T follicular helper cell (primary cell): ENCODE data around the gene CDKN2C.
"Not testable (repeated sequence)": the region's sequence is repeated elsewhere in the genome, so short reads cannot be mapped to it uniquely, and the experiment has no call there.

Source experiments
- DNase-seq: peaks from one replicate; pipeline ENCODE4 v3.0.0-alpha.2; 2020; ENCODE audit warnings: low read depth

The CDKN2C gene

DNA sequence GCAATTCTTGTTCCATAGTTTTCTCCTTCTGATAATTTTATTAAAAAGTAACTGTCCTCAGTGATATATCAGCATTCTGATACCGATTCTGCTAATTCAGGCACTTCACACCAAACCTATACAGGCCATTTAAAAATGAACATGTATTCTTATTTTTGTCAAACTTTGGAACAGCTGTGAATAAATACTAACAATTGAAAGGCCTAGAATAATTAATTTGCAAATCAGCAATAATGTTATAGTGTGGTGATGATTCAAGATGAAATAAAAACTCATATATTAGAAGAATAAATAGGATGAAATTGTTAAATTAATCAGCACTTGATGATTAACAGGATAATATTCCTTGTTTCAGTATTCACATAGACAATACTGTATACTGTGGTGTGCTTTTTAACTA lies 9.9 kb downstream of the CDKN2C start:
- no peak for DNase-seq

DNA sequence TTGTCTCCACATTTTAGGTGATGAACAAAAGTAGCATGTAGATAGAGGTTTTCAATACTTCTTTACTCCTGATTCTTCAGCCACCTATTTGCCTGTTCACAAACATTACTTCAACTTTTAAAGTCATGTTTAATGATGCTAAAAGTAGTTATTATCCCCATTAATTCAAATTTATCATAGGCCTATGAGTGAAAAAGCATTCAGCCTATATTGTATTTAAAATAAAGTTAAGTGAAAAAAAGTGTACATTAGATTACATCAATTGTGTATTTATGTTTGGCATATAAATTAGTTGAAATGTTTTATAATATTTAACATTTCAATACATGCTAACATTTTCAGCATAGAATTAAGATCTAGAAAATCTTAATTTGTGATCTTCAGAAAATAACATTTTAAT lies 10.5 kb downstream of the CDKN2C start:
- DNase-seq = no peak

DNA sequence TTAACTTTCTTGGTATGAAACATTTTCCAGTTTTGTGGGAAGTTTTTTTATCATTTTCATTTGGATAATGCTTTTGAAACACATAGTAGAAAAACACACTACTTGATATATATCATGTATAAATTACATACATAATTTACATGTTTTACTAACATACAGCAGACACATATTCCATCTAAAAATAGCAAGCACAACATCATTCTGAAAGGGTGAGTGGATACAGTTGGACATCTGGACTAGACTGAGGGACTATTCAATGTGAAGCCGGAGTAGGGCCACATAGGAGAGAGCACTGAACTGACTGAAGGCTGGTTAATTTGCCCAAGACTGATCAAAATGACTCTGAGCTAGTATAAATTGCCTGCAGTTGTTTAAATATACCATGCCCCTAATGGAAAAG lies 11.7 kb downstream of the CDKN2C start:
- DNase-seq = no peak

DNA sequence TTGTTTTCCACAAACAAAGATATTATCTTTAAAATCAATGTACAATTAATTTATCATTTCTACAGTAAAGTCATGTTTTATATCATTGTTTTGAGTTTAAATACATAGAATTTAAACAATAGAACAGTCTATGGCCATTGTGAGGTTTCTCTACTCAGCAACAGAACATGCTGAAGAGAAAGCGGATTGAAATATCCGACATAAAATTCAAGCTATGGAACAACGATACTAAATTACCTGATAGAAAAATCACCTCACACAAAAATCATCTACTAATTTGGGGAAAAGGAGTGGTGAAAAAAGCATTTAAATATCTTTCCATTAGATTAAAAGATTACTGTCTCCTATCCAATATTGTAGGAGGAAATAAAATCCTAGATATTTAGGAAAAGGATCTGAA lies 12.6 kb downstream of the CDKN2C start:
- DNase-seq = no peak

DNA sequence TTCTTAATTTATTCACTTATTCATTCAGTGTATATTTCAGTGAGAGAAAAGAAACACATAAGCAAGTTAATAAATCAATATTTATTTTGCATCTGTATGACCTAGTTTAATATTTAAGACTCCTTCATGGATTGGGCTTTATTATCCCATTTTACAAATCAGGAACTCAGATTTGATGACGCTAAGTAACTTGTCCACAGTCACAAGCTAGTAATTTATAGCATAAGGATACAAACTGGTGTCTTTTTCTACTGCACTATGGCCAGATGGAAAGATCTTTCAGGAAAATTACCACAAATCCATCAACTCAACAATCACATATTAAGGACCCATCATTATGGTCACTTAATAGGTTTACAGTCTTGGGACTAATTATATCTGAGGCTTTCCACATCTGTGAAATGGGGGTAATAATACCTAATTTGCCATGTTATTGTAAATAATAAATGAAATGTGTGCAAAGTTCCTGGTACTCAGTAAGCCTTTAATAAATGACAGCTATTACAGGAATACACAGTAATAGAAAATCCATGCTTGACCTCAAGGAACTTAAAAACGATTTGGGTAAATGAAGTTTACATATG lies 13.3 kb downstream of the CDKN2C start:
- DNase-seq = no peak

DNA sequence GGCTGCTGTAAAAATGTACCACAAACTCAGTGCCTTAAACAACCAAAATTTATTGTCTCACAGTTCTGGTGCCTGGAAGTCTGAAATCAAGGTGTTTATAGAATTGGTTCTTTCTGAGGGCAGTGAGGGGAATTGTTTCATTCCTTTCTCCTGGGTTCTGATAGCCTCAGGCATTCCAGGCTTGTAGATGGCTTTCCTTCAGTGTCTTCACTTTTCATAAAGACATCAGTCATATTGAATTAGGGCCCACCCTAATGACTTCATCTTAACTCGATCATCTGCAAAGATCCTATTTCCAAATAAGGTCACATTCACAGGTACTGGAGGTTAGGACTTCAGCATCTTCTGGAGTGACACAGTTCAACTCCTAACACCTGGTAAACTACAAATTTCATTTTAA lies 15.0 kb downstream of the CDKN2C start:
- no peak for DNase-seq

DNA sequence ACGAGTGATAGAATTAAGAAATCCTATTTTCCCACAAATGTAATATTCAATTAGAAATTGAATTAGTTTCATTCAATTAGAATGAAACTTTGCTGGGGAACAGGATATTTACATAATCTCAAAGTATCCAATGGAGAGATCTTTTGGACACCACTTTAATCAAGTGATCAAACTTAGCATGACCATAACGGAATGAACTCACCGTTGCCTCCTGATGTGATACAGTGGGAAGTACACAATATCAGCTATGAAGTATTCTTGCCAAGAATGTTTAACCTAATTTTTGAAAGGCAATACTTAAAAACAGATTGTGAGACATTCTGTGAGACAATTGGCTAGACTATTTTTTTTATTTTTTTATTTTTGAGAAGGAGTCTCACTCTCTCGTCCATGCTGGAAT lies 16.6 kb downstream of the CDKN2C start:
- no peak for DNase-seq

DNA sequence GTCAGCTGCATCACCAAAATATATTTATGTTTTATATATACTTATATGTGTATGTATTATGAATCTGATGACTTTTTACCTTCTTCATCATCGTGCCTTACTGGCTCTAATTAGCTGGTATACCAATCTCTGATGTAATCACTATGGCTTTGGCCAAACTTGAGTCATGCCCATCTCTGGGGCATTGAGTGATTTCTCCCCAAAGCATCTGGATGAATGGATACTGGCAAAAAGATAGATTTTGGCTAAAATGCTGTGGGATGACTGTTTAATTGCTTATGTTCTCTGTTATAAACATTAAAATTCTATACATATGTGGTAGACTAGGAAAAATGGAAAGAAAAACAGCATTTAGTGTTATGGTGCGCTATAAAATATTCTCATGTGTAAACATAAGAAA lies 19.6 kb downstream of the CDKN2C start:
- DNase-seq = no peak

DNA sequence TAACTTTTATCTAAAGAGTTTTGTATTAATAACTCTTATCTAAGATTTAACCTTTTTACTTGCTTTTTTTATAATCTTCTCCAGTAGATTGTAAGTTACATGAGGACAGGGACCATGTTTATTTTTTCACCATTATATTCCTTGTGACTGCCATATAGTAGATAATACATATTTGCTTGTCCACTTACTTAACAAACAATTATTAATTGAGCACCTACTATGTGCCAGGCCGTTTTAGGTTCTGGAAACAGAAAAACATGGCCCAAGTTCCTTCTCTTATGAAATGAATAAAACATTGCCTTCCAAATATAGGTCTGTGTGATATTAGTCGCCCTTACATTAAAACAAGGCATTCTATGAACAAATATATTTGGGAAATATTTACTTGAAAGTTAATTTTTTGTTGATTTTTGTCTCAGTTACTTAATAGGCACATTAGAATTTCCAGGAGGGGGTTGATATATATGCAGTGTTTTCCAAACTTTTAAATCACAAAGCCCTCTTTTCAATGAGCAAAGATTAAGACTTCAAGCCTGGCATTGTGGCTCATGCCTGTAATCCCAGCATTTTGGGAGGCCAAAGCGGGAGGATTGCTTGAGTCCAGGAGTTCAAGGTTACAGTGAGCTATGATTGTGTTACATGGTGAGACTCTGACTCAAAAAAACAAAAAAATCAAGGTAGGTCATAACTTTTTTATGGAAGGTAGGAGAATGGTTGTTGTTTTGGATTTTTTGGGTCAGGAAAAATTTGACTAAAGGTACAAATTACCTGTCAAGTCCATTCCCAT lies 22.7 kb downstream of the CDKN2C start:
- no peak for DNase-seq

DNA sequence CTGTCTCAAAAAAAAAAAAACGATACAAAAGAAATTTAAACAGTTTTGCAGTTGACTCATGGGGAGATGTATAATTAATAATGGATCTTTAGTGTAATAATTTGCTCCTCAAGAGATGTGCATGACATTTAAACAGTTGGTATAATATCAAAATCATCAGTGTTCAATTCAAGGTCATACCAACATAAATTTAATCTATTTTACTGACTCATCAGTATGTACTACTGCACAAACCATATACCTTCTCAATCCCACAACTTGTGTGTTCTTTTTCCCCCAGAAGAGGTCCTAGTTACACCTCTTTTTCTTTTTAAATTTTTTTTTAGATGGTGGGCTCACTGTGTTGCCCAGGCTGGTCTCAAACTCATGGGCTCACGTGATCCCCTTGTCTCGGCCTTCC lies 23.6 kb downstream of the CDKN2C start:
- DNase-seq = no peak

DNA sequence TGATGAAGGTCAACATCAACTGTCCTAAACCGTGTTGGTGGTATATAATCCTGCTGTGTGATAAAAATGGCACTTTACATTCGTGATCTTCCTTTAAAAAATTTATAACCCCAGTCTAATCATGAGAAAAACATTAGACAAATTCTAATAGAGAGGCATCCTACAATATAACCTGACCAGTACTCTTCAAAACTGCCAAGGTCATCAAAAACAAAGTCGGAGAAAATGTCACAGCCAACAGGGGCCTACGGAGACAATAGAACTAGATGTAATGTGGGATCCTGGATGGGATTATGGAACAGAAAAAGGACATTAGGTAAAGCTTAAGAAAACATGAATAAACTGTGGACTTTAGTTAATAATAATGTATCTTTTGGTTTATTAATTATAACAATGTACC lies 25.0 kb downstream of the CDKN2C start:
- no peak for DNase-seq

DNA sequence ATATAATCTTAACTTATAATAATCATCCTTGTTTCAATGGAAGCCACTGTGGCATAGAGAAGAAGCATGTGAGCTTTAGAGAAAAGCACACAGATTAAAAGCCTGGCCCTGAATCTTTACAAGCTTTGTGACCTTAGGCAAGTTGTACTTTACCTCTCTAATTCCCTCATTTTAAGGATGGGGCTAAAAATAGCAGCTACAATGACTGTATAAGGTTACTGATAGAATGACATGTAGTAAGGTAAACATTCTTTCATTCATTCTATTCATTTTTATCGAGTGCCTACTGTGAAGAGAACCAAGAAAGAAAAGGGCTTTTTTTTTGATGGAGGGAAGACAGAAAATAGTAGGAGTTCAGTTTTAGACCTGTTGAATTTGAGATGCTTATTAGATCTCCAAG lies 25.6 kb downstream of the CDKN2C start:
- DNase-seq = no peak

DNA sequence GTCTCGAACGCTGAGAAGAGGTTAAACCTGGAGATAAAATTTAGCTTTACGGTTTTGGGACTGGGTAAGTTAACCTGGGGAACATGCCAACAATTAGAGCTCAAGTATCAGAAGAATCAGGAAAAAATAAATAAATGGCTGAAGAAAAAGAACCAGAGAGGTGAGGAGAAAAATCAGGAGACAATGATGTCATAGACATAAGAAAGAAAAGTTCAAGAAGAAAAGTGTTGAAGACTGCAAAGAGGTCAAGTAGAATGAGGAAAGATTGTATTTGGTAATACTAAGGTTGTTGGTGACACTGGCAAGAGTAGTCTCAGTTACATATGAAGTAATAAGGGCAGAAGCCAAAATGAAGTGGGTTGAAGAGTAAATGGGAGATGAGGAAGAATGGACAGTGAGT lies 26.0 kb downstream of the CDKN2C start:
- DNase-seq = no peak

DNA sequence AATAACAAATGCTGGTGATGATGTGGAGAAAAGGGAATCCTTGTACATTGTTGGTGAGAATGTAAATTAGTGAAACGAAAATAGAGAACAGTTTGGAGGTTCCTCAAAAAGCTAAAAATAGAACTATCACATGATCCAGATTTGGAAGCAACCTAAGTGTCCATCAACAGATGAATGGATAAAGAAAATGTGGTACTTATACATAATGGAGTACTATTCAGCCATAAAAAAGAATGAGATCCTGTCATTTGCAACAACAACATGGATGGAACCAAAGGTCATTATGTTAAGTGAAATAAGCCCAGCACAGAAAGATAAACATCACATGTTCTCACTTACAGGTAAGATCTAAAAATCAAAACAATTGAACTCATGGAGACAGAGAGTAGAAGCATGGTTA lies 29.3 kb downstream of the CDKN2C start:
- not testable (repeated sequence) for DNase-seq

DNA sequence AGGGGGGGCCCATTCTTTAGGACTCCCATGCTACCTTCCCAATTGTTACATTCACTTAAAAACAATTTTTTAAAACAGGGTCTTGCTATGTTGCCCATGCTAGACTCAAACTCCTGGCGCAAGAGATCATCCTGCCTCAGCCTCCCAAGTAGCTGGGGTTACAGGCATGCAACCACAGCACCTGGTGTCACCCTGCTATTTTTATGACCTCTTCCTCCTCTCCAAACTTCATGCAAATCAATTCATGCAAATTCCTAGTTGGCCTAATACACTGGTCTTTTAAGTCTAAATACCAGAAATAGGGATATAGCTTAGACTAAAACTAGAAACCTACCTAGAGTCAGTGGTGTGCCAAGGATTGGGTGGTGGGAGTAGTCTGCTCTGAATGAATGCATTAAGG lies 30.1 kb downstream of the CDKN2C start:
- no peak for DNase-seq

DNA sequence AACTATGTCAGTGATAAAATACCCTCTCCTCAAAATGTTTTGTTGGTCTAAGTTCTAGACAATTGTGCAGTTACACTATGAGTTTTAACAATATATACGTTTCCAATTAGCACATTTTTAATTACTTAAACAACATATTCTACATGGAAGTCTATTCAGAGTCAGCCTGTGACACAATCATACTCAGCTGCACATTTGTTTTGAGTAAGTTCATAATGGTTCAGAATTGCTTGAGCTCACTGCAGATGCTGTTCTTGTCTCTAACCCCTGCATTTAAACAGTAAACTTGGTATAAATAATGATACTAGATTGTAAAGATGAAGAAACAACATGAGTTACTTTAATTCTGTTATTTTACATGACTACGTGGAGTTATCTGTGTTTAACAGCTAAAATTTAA lies 30.6 kb downstream of the CDKN2C start:
- DNase-seq = no peak

DNA sequence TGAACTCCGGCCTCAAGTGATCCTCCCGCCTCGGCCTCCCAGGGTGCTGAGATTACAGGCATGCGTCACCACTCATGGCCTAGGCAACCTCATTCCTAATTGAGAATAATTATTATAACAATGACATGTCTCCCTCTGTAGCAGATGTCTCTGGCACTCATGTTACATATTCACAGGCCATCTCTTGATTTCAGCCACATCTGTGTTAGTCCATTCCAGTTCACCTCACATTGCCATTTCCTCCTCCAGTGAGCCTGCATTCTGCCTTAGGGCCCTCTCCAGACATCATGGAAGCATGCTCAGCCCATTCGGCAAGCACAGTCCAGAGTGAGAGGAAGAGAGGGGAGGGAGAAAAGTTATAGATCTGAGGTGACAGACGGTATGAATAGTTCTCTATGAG lies 32.5 kb downstream of the CDKN2C start:
- no peak for DNase-seq

DNA sequence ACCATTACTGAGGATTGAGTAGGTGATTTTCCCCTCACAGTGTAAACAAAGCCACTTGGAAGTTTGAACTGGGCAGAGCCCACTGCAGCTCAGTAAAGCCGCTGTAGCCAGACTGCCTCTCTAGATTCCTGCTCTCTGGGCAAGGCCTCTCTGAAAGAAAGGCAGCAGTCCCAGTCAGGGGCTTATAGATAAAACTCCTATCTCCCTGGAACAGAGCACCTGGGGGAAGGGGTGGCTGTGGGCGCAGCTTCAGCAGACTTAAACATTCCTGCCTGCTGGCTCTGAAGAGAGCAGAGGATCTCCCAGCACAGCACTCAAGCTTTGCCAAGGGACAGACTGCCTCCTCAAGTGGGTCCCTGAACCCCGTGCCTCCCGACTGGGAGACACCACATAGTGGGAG lies 35.5 kb downstream of the CDKN2C start:
- DNase-seq = not testable (repeated sequence)

DNA sequence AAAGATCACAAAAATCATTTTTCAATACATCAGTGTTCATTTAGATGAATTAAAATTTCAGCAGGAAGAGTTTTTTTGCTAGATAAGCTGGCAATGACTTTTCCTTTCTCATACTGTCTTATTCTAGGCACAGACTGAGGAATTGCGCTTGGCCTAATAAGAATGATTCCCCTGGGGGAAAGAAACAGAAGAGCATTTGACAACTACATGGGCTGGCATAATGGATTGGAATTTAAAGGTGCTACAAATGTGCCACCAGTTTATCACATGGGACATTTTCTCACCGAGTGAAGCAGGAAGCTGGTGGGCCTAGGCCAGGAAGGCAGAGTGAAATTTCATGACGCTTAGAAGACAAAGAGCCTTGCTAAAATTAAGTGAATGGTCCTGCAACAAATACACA lies 39.3 kb downstream of the CDKN2C start:
- no peak for DNase-seq

DNA sequence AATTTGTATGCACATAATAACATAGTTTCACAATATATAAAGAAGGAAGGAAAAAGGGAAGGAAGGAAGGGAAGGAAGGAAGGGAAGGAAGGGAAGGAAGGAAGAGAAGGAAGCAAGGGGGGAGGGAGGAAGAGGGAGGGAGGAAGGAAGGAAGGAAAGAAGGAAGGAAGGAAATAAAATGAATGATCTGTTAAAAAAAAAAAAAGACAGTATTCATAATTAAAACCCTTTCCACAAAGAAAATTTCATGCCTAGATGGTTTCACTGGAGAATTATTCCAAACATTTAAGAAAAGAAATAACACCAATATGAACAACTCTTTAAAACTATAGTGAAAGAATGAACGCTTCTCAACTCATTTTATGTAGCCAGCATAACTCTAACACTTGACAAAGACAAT lies 44.8 kb downstream of the CDKN2C start:
- no peak for DNase-seq

DNA sequence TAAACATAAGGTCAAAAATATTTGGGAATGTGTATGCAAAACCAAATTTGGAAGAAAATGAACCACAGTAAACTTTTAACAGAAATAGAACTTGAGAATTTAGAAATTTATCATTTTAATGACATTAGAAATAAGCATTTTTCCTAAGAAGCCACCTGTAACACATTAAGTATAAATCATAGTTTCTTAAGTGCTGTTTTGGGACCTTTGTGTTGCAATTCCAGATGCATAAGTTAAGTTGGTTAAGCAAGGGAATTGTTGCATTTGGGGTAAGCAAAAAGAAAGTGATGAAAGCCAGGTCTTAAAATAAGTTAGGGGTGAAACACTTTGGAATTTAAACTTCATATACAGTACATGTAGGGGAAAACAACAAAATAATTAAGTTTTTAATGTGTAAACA lies 49.8 kb downstream of the CDKN2C start:
- no peak for DNase-seq
